SIG-M5 treated with dmso at 0.1 percent for 504 hours (cell line): Measurements from ENCODE around the gene SHANK3.
A peak's percentile ranks its signal among the peaks of the same experiment; 100 is the strongest.

Experiments used
- DNase-seq: peaks from one replicate; lab custom pipeline; 2025; ENCODE audit not compliant: unreplicated experiment; lab: John Stamatoyannopoulos, UW

Gene SHANK3

GRCh38 chr22:50677493-50678217 lies 5.0 kb downstream of the SHANK3 start:
- no peak for DNase-seq

- no peak for DNase-seq
Observed at GRCh38 chr22:50678218-50678650, 5.6 kb downstream of the SHANK3 start.

GRCh38 chr22:50678651-50679521 lies 6.3 kb downstream of the SHANK3 start:
- no peak for DNase-seq

- DNase-seq = no peak
Observed at GRCh38 chr22:50683086-50683993, 10.7 kb downstream of the SHANK3 start.

GRCh38 chr22:50683994-50684371 lies 11.4 kb downstream of the SHANK3 start:
- DNase-seq = no peak

- DNase-seq = no peak
Observed at GRCh38 chr22:50684501-50684900, 11.9 kb downstream of the SHANK3 start.

- no peak for DNase-seq
Observed at GRCh38 chr22:50684986-50685385, 12.4 kb downstream of the SHANK3 start.

- no peak for DNase-seq
Observed at GRCh38 chr22:50686794-50687193, 14.2 kb downstream of the SHANK3 start.

GRCh38 chr22:50687829-50688228 lies 15.2 kb downstream of the SHANK3 start:
- DNase-seq = no peak

GRCh38 chr22:50688448-50688847 lies 15.8 kb downstream of the SHANK3 start:
- no peak for DNase-seq

GRCh38 chr22:50691521-50691920 lies 18.9 kb downstream of the SHANK3 start:
- peak; percentile 49 for DNase-seq

GRCh38 chr22:50693462-50693861 lies 20.8 kb downstream of the SHANK3 start:
- peak; percentile 5 for DNase-seq

GRCh38 chr22:50694099-50694605 lies 21.5 kb downstream of the SHANK3 start:
- no peak for DNase-seq

GRCh38 chr22:50694766-50695420 lies 22.3 kb downstream of the SHANK3 start:
- no peak for DNase-seq

GRCh38 chr22:50695421-50696250 lies 23.0 kb downstream of the SHANK3 start:
- DNase-seq = no peak

GRCh38 chr22:50696251-50696798 lies 23.7 kb downstream of the SHANK3 start:
- no peak for DNase-seq

- no peak for DNase-seq
Observed at GRCh38 chr22:50696799-50697561, 24.4 kb downstream of the SHANK3 start.

GRCh38 chr22:50697667-50698506 lies 25.3 kb downstream of the SHANK3 start:
- no peak for DNase-seq
